ENCODE measurements around the gene TOR1A.

Gene TOR1A

DNA sequence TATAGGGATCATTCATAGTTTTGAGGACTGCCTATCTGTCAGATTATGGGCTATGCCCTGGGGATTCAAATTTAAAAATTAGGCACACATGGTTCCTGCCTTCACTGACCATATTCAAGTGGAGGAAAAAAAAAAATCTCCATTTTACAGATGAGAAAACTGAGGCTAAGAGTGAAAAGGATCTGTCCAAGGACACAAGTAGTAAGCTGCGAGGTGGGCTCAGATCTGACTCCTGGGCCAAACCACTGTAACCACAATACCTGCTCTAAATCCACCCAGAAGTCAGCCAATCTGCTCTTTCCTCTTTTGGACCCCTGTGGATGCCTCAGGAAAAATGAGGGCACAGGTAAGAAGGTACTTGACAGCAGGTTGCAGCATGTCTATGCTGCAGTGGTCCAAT lies 2.8 kb upstream of the TOR1A start:
- TF ChIP-seq, protein P1, sequence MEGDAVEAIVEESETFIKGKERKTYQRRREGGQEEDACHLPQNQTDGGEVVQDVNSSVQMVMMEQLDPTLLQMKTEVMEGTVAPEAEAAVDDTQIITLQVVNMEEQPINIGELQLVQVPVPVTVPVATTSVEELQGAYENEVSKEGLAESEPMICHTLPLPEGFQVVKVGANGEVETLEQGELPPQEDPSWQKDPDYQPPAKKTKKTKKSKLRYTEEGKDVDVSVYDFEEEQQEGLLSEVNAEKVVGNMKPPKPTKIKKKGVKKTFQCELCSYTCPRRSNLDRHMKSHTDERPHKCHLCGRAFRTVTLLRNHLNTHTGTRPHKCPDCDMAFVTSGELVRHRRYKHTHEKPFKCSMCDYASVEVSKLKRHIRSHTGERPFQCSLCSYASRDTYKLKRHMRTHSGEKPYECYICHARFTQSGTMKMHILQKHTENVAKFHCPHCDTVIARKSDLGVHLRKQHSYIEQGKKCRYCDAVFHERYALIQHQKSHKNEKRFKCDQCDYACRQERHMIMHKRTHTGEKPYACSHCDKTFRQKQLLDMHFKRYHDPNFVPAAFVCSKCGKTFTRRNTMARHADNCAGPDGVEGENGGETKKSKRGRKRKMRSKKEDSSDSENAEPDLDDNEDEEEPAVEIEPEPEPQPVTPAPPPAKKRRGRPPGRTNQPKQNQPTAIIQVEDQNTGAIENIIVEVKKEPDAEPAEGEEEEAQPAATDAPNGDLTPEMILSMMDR (IDR thresholded peaks at IDR 0.05; ENCODE audit: low read depth, low read length), result no peak
- no peak for DNase-seq (ENCODE audit: extremely low read depth, low read depth)

DNA sequence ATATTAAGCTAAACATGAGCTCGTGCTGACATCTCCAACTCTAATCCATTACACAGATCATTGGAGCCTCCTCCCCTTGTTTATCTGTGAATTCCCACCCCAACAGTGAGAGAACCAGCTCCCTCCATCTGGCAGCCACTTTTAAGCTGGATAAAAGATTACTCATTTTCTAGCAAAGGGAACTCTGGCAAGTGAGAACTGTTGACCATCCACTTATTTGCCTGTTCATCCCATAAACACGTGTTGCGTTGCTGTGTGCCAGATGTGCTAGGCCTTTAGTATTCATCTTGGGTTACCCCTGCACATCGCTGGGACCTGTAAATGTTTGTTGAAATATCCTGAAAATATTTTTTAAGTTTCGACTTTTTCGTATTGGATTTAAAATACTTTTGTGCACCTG lies 2.4 kb upstream of the TOR1A start:
- TF ChIP-seq, protein P1 (IDR thresholded peaks at IDR 0.05; ENCODE audit: low read depth, low read length), result no peak
- DNase-seq (ENCODE audit: extremely low read depth, low read depth), result no peak

GRCh38 chr9:129823542-129823934 lies 398 bp downstream of the TOR1A start:
- no peak for DNase-seq (ENCODE audit: extremely low read depth, low read depth)
- TF ChIP-seq, protein P1 (IDR thresholded peaks at IDR 0.05; ENCODE audit: low read depth, low read length), result no peak

- TF ChIP-seq, protein P1 (IDR thresholded peaks at IDR 0.05; ENCODE audit: low read depth, low read length), result no peak
- no peak for DNase-seq (ENCODE audit: extremely low read depth, low read depth)
These were observed 916 bp downstream of the TOR1A start for GRCh38 chr9:129822898-129823541.

GRCh38 chr9:129816501-129817435 lies 7.2 kb downstream of the TOR1A start:
- TF ChIP-seq, protein P1 (IDR thresholded peaks at IDR 0.05; ENCODE audit: low read depth, low read length), result no peak

DNA sequence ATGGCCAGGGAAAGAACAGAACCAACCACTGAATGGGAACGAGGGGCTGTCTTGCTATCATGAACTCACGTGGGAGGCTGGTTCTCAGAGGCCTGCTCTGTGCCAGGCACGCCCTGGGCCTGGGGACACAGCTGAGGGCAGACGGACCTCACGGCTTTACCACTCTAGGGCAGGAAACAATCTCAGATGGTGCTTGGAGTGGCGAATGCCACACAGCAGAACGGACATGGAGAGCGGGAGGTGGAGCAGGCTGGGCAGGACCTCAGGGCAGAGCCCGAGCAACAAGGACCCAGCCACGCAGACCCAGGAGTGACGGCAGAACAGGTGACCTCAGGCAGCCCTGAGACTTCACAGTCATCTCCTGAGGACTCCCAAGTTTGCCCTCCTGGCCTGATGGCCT lies 8.7 kb downstream of the TOR1A start:
- no peak for DNase-seq (ENCODE audit: extremely low read depth, low read depth)
- TF ChIP-seq, protein P1 (IDR thresholded peaks at IDR 0.05; ENCODE audit: low read depth, low read length), result no peak

More at GRCh38 chr9:129816501-129817435, 7.2 kb downstream of the TOR1A start:
- no peak for DNase-seq (ENCODE audit: extremely low read depth, low read depth)

All from AG09319 (cell line).